Mucosa of rectum (tissue), 2 donors: Measurements from ENCODE around the gene ZNF710.
A peak's percentile ranks its signal among the peaks of the same experiment; 100 is the strongest.
"Not testable (repeated sequence)": the region's sequence is repeated elsewhere in the genome, so short reads cannot be mapped to it uniquely, and the experiment has no call there.

ENCODE experiments used
- H3K27ac ChIP-seq, 2 donors: one replicate each; pipeline ENCODE4 v1.7.0; 2013; ENCODE audit warnings: inconsistent platforms in 2 of 2, low read depth in 2 of 2, low read length in 2 of 2
- H3K27me3 ChIP-seq, 2 donors: one replicate each; pipeline ENCODE4 v1.7.0; 2013; ENCODE audit warnings: low read length in 2 of 2; ENCODE audit not compliant: control insufficient read depth in 2 of 2, insufficient read depth in 2 of 2
- H3K36me3 ChIP-seq, 2 donors: one replicate each; pipeline ENCODE4 v1.7.0; 2013; ENCODE audit warnings: low read length in 2 of 2; ENCODE audit not compliant: control insufficient read depth in 2 of 2, insufficient read depth in 2 of 2
- H3K4me1 ChIP-seq, 2 donors: one replicate each; pipeline ENCODE4 v1.7.0; 2013; ENCODE audit warnings: low read length in 2 of 2, mild to moderate bottlenecking in 1 of 2; ENCODE audit not compliant: control insufficient read depth in 2 of 2, insufficient read depth in 2 of 2
- H3K4me3 ChIP-seq, 2 donors: one replicate each; pipeline ENCODE4 v1.7.0; 2013; ENCODE audit warnings: low read length in 2 of 2
- H3K9ac ChIP-seq, 2 donors: one replicate each; pipeline ENCODE4 v1.7.0; 2013; ENCODE audit warnings: low read length in 2 of 2, low read depth in 1 of 2, mild to moderate bottlenecking in 1 of 2
- H3K9me3 ChIP-seq, 2 donors: one replicate each; pipeline ENCODE4 v1.7.0; 2013; ENCODE audit warnings: low read length in 2 of 2; ENCODE audit not compliant: control insufficient read depth in 2 of 2
- donor health status: healthy.
- donor health status: Normal muscosa, but diverticular disease.

The ZNF710 gene

DNA sequence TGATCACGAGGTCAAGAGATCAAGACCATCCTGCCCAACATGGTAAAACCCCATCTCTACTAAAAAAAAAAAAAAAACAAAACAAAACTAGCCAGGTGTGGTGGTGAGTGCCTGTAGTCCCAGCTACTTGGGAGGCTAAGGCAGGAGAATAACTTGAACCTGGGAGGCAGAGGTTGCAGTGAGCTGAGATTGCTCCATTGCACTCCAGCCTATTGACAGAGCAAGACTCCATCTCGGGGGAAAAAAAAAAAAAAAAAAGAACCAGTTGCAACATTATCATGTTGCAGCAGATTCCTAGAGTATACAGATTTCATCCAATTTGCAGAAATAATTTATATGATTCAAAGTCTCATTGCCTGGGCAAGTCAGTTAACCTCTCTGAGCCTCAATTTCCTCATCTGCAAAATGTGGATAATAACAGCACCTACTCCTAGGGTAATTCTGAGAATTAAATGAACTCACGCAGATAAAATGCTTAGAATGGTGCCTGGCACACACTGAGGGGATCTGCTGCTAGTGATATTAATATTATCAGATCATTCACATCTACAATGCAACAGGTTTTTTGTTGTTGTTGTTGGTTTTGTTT is 108.1 kb downstream of the ZNF710 start:
- not testable (repeated sequence) for H3K9ac ChIP-seq, H3K4me1 ChIP-seq, H3K9me3 ChIP-seq, H3K4me3 ChIP-seq, H3K36me3 ChIP-seq, H3K27me3 ChIP-seq, H3K27ac ChIP-seq

DNA sequence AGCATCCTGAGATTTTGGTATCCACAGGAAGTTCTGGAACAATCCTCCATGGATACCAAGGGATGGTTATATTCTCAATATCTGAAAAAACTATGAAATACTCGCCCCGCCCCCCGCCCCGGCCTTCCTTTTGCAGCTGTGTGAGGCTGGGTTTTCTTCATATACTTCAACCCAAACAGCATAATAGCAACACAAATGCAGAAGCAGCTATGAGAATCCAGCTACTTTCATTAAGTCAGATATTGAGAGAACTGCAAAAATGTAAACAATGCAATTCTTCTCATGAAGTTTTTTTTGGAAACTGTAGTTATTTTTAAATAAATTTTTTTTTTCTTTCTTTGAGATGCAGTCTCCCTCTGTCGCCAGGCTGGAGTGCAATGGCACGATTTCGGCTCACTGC is 112.0 kb downstream of the ZNF710 start:
- Histone ChIP-seq H3K27me3 (no peaks in the 10 kb centered on the region), H3K4me3 (no peak overlapping the region), H3K9me3 (peaks cover 6 to 9% of the 10 kb centered on the region in 2 donors), H3K36me3 (no peaks in the 10 kb centered on the region), H3K4me1 (no peaks in the 10 kb centered on the region), H3K9ac (no peak overlapping the region), H3K27ac (no peak overlapping the region)

DNA sequence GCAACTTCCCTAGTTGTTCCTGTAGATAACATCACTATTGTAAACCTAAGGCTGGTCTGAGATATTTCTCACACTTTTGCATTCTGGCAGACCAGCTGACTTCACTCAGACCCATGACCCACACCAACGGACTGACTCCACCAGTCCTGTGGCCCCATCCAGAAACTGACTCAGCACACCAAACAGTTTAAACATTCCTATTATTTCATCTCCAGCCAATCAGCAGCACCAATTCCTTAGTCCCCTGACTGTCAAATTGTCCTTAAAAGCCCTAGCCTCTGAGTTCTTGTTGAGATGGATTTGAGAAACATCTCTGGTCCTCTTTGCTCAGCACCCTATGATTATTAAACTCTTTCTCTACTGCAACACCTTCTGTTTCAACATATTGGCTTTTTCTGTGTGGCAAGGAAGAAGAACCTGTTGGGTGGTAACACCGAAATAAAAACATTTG is 113.4 kb downstream of the ZNF710 start:
- Histone ChIP-seq H3K36me3 (no peaks in the 10 kb centered on the region), H3K9ac (no peak overlapping the region), H3K27ac (no peak overlapping the region), H3K4me1 (no peaks in the 10 kb centered on the region), H3K4me3 (no peak overlapping the region), H3K9me3 (peaks cover 6 to 9% of the 10 kb centered on the region in 2 donors), H3K27me3 (no peaks in the 10 kb centered on the region)

- no peaks in the 10 kb centered on the region for H3K4me1 ChIP-seq
- H3K4me3 ChIP-seq, result no peak overlapping the region
- H3K27me3 ChIP-seq, result no peaks in the 10 kb centered on the region
- peaks cover 6 to 9% of the 10 kb centered on the region in 2 donors for H3K9me3 ChIP-seq
- no peak overlapping the region for H3K27ac ChIP-seq
- H3K9ac ChIP-seq, result no peak overlapping the region
- no peaks in the 10 kb centered on the region for H3K36me3 ChIP-seq
These were observed 114.7 kb downstream of the ZNF710 start for GRCh38 chr15:90115783-90116182.

GRCh38 chr15:90119367-90119766 is 118.2 kb downstream of the ZNF710 start:
- Histone ChIP-seq H3K4me1 (no peaks in the 10 kb centered on the region), H3K27me3 (no peaks in the 10 kb centered on the region), H3K27ac (no peak overlapping the region), H3K4me3 (no peak overlapping the region), H3K9me3 (peaks cover 3 to 8% of the 10 kb centered on the region in 2 donors), H3K36me3 (no peaks in the 10 kb centered on the region), H3K9ac (no peak overlapping the region)

DNA sequence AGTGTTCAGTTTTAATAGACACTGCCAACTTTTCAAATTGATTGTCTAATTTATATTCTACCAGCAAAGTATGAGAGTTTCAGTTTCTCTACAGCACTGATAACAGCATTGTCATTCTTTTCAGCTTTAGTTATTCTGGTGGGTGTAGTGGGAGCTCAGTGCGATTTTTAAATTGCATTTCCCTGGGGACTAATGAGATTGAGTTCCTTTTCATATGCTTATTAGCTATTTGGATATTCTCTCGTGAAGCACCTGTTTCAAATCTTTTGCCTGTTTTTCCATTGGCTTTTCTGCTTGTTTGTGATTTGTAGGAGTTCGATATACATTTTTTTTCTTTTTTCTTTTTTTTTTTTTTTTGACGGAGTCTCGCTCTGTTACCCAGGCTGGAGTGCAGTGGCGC is 120.0 kb downstream of the ZNF710 start:
- H3K9me3 ChIP-seq, result no peaks in the 10 kb centered on the region

GRCh38 chr15:90124507-90124906 is 123.4 kb downstream of the ZNF710 start:
- H3K9me3 ChIP-seq, result no peaks in the 10 kb centered on the region
- peak overlapping the region in 1 of 2 donors; percentile 48 for H3K9ac ChIP-seq
- H3K4me1 ChIP-seq, result peaks cover 0 to 6% of the 10 kb centered on the region in 2 donors
- no peaks in the 10 kb centered on the region for H3K36me3 ChIP-seq
- H3K4me3 ChIP-seq, result peak overlapping the region; percentile 32 to 43
- no peaks in the 10 kb centered on the region for H3K27me3 ChIP-seq
- peak overlapping the region; percentile 67 to 80 for H3K27ac ChIP-seq

More for the DNA sequence above, 120.0 kb downstream of the ZNF710 start:
- Histone ChIP-seq H3K4me3 (no peak overlapping the region), H3K9ac (no peak overlapping the region), H3K27me3 (no peaks in the 10 kb centered on the region), H3K27ac (no peak overlapping the region), H3K4me1 (peaks cover 0 to 6% of the 10 kb centered on the region in 2 donors), H3K36me3 (no peaks in the 10 kb centered on the region)

GRCh38 chr15:90126022-90126421 is 124.9 kb downstream of the ZNF710 start:
- Histone ChIP-seq H3K4me1 (peaks cover 0 to 6% of the 10 kb centered on the region in 2 donors), H3K9me3 (no peaks in the 10 kb centered on the region), H3K9ac (no peak overlapping the region), H3K36me3 (no peaks in the 10 kb centered on the region), H3K27me3 (no peaks in the 10 kb centered on the region), H3K27ac (no peak overlapping the region), H3K4me3 (no peak overlapping the region)

GRCh38 chr15:90126596-90127435 is 125.7 kb downstream of the ZNF710 start:
- H3K4me1 ChIP-seq, result peaks cover 0 to 6% of the 10 kb centered on the region in 2 donors
- no peak overlapping the region for H3K9ac ChIP-seq
- H3K27ac ChIP-seq, result no peak overlapping the region
- no peaks in the 10 kb centered on the region for H3K9me3 ChIP-seq
- no peak overlapping the region for H3K4me3 ChIP-seq
- H3K27me3 ChIP-seq, result no peaks in the 10 kb centered on the region
- H3K36me3 ChIP-seq, result no peaks in the 10 kb centered on the region

DNA sequence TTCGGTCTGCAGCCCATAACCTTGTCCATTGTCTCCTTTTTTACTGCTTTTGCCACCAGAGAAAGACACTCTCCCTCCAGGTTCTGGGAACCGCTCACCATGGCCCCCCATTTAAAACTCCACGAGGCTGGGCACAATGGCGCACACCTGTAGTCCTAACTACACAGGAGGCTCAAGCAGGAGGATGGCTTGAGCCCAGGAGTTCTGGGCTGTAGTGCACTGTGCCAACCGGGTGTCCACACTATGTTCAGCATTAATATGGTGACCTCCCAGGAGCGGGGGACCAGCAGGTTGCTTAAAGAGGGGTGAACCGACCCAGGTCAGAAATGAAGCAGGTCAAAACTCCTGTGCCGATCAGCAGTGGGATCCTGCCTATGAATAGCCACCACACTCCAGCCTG is 129.2 kb downstream of the ZNF710 start:
- H3K4me3 ChIP-seq, result no peak overlapping the region
- H3K9ac ChIP-seq, result no peak overlapping the region

More for the DNA sequence above, 129.2 kb downstream of the ZNF710 start:
- H3K9me3 ChIP-seq, result no peaks in the 10 kb centered on the region
- no peaks in the 10 kb centered on the region for H3K36me3 ChIP-seq
- no peak overlapping the region for H3K27ac ChIP-seq
- no peaks in the 10 kb centered on the region for H3K27me3 ChIP-seq
- peaks cover 0 to 5% of the 10 kb centered on the region in 2 donors for H3K4me1 ChIP-seq
